HG02798 (cell line): ENCODE data around the gene MSANTD1.

Experiments used
- ATAC-seq: cut with Tn5 transposase; IDR thresholded peaks from one replicate; pipeline ENCODE4 v1.9.1; 2021; ENCODE audit warnings: mild to moderate bottlenecking; ENCODE audit not compliant: unreplicated experiment, poor library complexity

Gene MSANTD1

GRCh38 chr4:3246458-3247398, 2.2 kb upstream of the MSANTD1 start:
- ATAC-seq = no peak

GRCh38 chr4:3247399-3248177, 1.4 kb upstream of the MSANTD1 start:
- ATAC-seq = no peak

- no peak for ATAC-seq
Measured at GRCh38 chr4:3248178-3248480, 830 bp upstream of the MSANTD1 start.

- no peak for ATAC-seq
Measured at GRCh38 chr4:3249711-3250437, 915 bp downstream of the MSANTD1 start.

GRCh38 chr4:3250438-3250955, 1.5 kb downstream of the MSANTD1 start:
- ATAC-seq = no peak

GRCh38 chr4:3250956-3251690, 2.2 kb downstream of the MSANTD1 start:
- ATAC-seq = no peak

GRCh38 chr4:3251691-3252479, 2.9 kb downstream of the MSANTD1 start:
- no peak for ATAC-seq

- ATAC-seq = no peak
Measured at GRCh38 chr4:3252480-3252828, 3.5 kb downstream of the MSANTD1 start.

GRCh38 chr4:3252831-3253641, 4.1 kb downstream of the MSANTD1 start:
- no peak for ATAC-seq

GRCh38 chr4:3253808-3254207, 4.8 kb downstream of the MSANTD1 start:
- no peak for ATAC-seq

- no peak for ATAC-seq
Measured at GRCh38 chr4:3254302-3255131, 5.6 kb downstream of the MSANTD1 start.

- ATAC-seq = no peak
Measured at GRCh38 chr4:3255611-3256186, 6.7 kb downstream of the MSANTD1 start.

GRCh38 chr4:3256230-3257102, 7.5 kb downstream of the MSANTD1 start:
- ATAC-seq = no peak

- ATAC-seq = peak; percentile 19
Measured at GRCh38 chr4:3257103-3257555, 8.2 kb downstream of the MSANTD1 start.

- peak; percentile 51 for ATAC-seq
Measured at GRCh38 chr4:3257556-3258482, 8.9 kb downstream of the MSANTD1 start.
